ENCODE measurements around the gene SYNDIG1L. TPM values are rescaled to one million over a fixed set of nuclear protein-coding genes. Genes with fewer than 3 reads are reported as not detected.

The SYNDIG1L gene
- total RNA-seq, 2 donors from 2014 or later, result 0.09 to 0.34 TPM

- Histone ChIP-seq H3K4me3 (no peak overlapping the region), H3K4me1 (replicated peaks) (peaks cover 4% of the 10 kb centered on the region), H3K36me3 (no peaks in the 10 kb centered on the region), H3K27ac (no peak overlapping the region), H3K9me3 (no peaks in the 10 kb centered on the region), H3K27me3 (replicated peaks; ENCODE audit: insufficient read depth) (no peaks in the 10 kb centered on the region)
- no peak for TF ChIP-seq POLR2AphosphoS5 (IDR thresholded peaks at IDR 0.05)
- TF ChIP-seq POLR2A (IDR thresholded peaks at IDR 0.05), result no peak
- TF ChIP-seq CTCF (IDR thresholded peaks at IDR 0.05), result no peak
- DNase-seq (ENCODE audit: low spot score), result no peak
- intact Hi-C loops (cut with DNase I), result no loop called here
- 44% methylated on average over 8 of the region's 8 CpGs for WGBS
Measured at GRCh38 chr14:74400919-74401503, 25.0 kb downstream of the SYNDIG1L start.

GRCh38 chr14:74400031-74400685 is 25.9 kb downstream of the SYNDIG1L start:
- DNase-seq (ENCODE audit: low spot score), result no peak
- no peak overlapping the region for H3K27ac ChIP-seq
- 48% methylated on average over 13 of the region's 13 CpGs for WGBS
- no peaks in the 10 kb centered on the region for H3K9me3 ChIP-seq
- no peak overlapping the region for H3K4me3 ChIP-seq
- H3K4me1 ChIP-seq (replicated peaks), result peaks cover 4% of the 10 kb centered on the region
- TF ChIP-seq POLR2A (IDR thresholded peaks at IDR 0.05) (no peak), CTCF (IDR thresholded peaks at IDR 0.05) (no peak), POLR2AphosphoS5 (IDR thresholded peaks at IDR 0.05) (no peak)
- intact Hi-C loops (cut with DNase I), result no loop called here
- no peaks in the 10 kb centered on the region for H3K27me3 ChIP-seq (replicated peaks; ENCODE audit: insufficient read depth)
- H3K36me3 ChIP-seq, result no peaks in the 10 kb centered on the region

GRCh38 chr14:74395094-74395493 is 30.9 kb downstream of the SYNDIG1L start:
- no peak for DNase-seq (ENCODE audit: low spot score)
- H3K27me3 ChIP-seq (replicated peaks; ENCODE audit: insufficient read depth), result no peaks in the 10 kb centered on the region
- peaks cover 3% of the 10 kb centered on the region for H3K4me1 ChIP-seq (replicated peaks)
- no peaks in the 10 kb centered on the region for H3K36me3 ChIP-seq
- 81% methylated on average over 4 of the region's 4 CpGs for WGBS
- intact Hi-C loops (cut with DNase I), result no loop called here
- no peaks in the 10 kb centered on the region for H3K9me3 ChIP-seq
- H3K4me3 ChIP-seq, result no peak overlapping the region
- H3K27ac ChIP-seq, result no peak overlapping the region
- TF ChIP-seq POLR2A (IDR thresholded peaks at IDR 0.05) (no peak), POLR2AphosphoS5 (IDR thresholded peaks at IDR 0.05) (no peak), CTCF (IDR thresholded peaks at IDR 0.05) (no peak)

GRCh38 chr14:74394549-74394948 is 31.5 kb downstream of the SYNDIG1L start:
- Histone ChIP-seq H3K4me1 (replicated peaks) (peaks cover 3% of the 10 kb centered on the region), H3K27me3 (replicated peaks; ENCODE audit: insufficient read depth) (no peaks in the 10 kb centered on the region), H3K9me3 (no peaks in the 10 kb centered on the region), H3K4me3 (no peak overlapping the region), H3K36me3 (no peaks in the 10 kb centered on the region), H3K27ac (no peak overlapping the region)
- TF ChIP-seq POLR2A (IDR thresholded peaks at IDR 0.05), result no peak
- TF ChIP-seq CTCF (IDR thresholded peaks at IDR 0.05), result no peak
- TF ChIP-seq POLR2AphosphoS5 (IDR thresholded peaks at IDR 0.05), result no peak
- 79% methylated on average over 2 of the region's 2 CpGs for WGBS
- intact Hi-C loops (cut with DNase I), result no loop called here
- DNase-seq (ENCODE audit: low spot score), result no peak

Measured in prostate gland (tissue), 2 donors.